Heart left ventricle (tissue), 13 donors: ENCODE data around the gene SHOX.

ENCODE experiments used
- POLR2A ChIP-seq, 2 donors: fragments of 450-650 bp; IDR thresholded peaks; one replicate each; pipeline ENCODE4 v1.6.1; 2017; ENCODE audit warnings: antibody characterized with exemption in 2 of 2, mild to moderate bottlenecking in 2 of 2, moderate library complexity in 2 of 2
- TF ChIP-seq, protein P1 (sequence below), 12 donors: fragments of 200-600 bp; sonication (generic) in 4 of 12; IDR thresholded peaks; one replicate each; pipeline versions ENCODE4 v1.5.0 to v1.8.0; 2018 to 2022; ENCODE audit warnings: antibody characterized with exemption in 12 of 12, mild to moderate bottlenecking in 5 of 12
- donor health status: ischemic (EF 13 %, LVEDD 7.1; RV severe dilation, severe dysfunction).
- donor health status: DM: no; HTN: yes; CAD: no.
- donor health status: DM: no; HTN: no; CAD: no.
- donor health status: ischemic (EF 25% LVEDD 6.9; RV normal size, moderate dysfunction).
- donor health status: ischemic (EF 25% LVEDD 5.7; RV mildly dilated, moderate dysfunction).
- donor health status: ischemic (EF 35%, LVEDD 5.7; RV mildly dilated, moderate dysfunction).
- donor health status: nonischemic (EF 11% LVEDD 7.7; RV severe dilation, severe dysfunction).
- donor health status: DM: yes; HTN: yes; CAD: no.
- donor health status: PGD.
- donor health status: ischemic (EF 29% LVEDD 5.4; RV normal size, mild dysfunction).
- donor health status: nonischemic (EF 23%, LVEDD 6.1; RV moderate dilation, normal function).

DNA sequence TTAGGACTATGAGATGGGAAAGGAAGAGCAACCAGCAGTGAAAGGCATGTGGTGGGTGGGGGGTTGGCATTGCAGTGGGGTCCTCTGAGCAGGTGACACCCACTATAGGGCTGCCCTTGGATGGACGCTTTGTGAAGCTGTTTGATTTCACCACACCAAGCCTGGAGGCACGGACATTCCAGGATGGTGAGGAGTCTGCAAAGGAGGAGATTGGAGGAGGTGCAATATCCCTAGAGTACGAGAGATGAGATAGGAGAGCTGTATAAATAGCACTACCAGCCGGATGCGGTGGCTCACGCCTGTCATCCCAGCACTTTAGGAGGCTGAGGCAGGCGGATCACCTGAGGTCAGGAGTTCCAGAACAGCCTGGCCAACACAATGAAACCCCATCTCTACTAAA lies 42.3 kb downstream of the SHOX start:
- TF ChIP-seq, protein P1, sequence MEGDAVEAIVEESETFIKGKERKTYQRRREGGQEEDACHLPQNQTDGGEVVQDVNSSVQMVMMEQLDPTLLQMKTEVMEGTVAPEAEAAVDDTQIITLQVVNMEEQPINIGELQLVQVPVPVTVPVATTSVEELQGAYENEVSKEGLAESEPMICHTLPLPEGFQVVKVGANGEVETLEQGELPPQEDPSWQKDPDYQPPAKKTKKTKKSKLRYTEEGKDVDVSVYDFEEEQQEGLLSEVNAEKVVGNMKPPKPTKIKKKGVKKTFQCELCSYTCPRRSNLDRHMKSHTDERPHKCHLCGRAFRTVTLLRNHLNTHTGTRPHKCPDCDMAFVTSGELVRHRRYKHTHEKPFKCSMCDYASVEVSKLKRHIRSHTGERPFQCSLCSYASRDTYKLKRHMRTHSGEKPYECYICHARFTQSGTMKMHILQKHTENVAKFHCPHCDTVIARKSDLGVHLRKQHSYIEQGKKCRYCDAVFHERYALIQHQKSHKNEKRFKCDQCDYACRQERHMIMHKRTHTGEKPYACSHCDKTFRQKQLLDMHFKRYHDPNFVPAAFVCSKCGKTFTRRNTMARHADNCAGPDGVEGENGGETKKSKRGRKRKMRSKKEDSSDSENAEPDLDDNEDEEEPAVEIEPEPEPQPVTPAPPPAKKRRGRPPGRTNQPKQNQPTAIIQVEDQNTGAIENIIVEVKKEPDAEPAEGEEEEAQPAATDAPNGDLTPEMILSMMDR (IDR thresholded peaks at IDR 0.05): no peak
- TF ChIP-seq POLR2A (IDR thresholded peaks at IDR 0.05): no peak
